Renal cortical epithelial cell (primary cell): Measurements from ENCODE around the gene DLG5. TPM values are rescaled to one million over a fixed set of nuclear protein-coding genes. Genes with fewer than 3 reads are reported as not detected.
A peak's percentile ranks its signal among the peaks of the same experiment; 100 is the strongest.

Experiments used
- DNase-seq: peaks from one replicate; pipeline ENCODE4 v3.0.0-alpha.2; 2011; ENCODE audit warnings: low read depth
- total RNA-seq: library from RNA; depleted of rRNA; stranded (reverse); fragments of >200 nt; gene quantifications from 2 replicates; pipeline ENCODE4 v1.2.3, GENCODE V29; 2014

The DLG5 gene
- total RNA-seq, 1 donor from 2014 or later, result 39.0 TPM

DNA sequence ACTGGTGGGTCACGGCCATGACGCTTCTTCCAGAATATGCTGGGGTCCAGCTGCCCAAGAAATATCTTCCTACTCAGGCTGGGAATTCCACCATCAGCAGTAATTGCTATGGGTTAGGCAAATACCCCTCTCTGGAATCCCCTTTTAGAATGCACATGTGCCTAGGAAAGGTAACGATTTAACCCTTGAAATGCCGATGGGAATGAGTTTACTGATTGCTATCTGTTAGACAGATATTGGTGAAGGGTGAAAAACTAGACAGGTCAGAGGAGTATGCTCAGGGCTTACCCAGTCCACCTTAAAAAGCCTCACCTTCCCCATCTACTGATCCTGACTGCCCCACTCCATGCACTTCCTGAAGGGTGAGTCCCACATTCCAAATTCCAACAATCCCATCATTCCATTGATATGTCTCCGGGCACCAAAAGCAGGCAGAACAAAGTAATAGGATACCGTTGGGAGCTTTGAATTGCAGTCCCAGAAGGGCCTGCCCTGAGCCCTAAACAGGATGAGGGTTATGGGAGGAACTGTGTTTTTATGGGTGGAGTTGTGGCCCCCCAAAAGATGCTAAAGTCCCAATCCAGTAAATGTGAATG lies 59.3 kb downstream of the DLG5 start:
- no peak for DNase-seq

DNA sequence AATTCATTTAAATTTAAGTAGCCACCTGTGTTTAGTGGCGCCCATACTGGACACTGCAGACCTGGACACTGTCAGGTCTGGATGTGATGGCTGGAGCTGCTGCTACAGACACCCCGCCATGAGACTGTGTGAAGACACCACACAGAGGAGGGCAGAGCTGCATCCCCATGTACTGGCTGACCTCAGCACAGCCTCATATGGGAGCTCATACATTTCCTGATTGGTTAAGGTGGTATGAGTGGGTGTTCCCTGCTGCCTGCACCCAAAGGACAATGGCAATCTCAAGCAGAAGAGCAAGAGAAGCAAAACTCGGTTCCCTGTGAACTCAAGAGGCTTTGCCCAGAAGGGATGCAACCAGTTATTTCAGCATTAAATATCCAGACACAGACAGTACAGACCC lies 60.0 kb downstream of the DLG5 start:
- DNase-seq, result no peak

DNA sequence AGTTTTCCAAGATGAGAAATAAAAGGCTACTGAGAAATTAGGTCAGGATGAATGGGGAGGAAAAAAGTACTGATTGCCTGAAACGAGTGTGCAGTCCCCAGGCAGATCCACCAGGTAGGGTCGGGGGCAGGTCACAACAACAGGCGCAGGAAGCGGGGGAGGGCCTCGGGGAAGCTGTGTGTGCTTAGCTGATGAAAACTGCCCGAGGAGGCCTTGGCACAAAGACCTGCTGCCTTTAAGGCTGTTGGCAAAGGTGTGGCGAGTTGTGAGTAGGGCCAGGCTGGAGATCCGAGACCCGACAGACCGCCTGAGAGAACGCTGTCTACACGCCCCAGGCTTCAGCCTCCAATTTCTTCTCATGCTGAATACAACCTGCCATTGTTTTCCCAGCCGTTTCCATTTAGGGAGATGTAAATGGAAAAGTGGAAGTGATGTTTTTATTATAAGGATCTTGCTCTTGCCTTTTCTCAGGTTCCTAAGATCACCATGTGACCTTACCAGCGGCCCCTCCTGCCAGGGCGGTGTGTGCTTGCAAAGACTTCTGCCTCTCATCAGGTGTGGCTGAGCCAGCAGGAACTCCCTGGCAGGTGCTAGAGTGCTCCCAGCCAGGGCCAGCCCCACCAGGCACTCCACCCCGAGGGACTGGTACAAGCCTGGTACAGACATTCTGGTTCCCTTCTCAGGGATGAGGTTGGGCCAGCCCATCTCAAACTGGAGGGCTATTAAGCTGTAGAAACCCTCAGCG lies 60.8 kb downstream of the DLG5 start:
- DNase-seq, result no peak

GRCh38 chr10:77864151-77864851 lies 62.3 kb downstream of the DLG5 start:
- peak; percentile 49 for DNase-seq

DNA sequence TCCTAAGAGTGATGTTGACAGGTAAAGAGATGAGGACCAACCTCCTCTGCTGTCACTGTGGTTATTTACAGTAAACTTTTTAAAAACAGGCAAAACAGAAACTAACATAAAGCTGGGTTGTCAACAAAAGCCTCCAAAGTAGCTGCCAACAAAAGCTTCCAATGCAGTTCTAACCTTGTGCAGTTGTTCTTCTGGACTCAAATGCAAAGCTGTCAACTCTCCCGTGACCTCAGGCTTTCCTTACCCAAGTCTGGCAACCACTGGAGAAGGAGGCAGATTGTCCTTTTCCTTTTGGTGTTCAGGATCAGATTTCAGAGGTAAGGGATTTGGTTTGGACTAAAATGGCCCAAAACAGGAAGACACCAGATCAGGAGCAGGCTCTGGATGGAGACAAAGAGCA lies 63.1 kb downstream of the DLG5 start:
- no peak for DNase-seq

GRCh38 chr10:77862595-77862994 lies 64.0 kb downstream of the DLG5 start:
- no peak for DNase-seq

DNA sequence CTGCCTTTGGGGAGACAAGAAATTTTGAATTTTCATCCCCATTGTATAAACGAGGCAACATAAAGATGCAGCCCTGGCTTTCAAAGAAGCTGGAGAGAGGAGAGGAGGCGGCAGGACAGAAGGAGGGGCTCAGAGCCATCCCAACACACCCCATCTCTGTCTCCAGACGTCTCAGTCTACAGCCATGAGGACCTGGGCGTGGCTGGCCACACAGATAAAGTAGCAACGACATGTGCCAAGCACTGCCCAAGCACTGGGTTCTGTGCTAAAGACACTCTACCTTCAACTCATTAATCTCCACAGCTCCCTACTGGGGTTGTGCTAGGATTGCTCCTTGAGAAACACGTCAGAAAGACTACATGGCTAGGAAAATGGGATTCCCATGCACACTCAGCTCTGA lies 65.2 kb downstream of the DLG5 start:
- no peak for DNase-seq

DNA sequence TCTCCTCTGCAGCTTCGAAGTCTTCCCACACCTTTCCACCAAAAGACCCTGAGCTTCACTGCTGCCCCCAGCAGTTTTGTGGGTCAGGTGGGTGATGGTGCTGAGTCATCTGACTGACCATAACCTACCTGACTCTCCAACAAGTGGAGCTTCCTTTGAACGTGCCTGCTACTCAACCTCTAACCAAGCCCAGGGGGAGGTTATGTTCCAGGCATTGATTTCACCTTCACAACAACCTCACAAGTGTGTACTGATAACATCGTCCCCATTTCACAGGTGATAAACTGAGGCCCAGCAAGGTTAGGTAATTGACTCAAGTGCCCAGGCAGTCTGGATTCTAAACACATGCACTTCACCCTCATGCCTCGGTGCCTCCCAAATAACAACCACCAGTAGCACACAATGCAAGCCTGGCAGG lies 66.7 kb downstream of the DLG5 start:
- DNase-seq, result no peak

- DNase-seq, result no peak
Observed at GRCh38 chr10:77859200-77859864, 67.2 kb downstream of the DLG5 start.

DNA sequence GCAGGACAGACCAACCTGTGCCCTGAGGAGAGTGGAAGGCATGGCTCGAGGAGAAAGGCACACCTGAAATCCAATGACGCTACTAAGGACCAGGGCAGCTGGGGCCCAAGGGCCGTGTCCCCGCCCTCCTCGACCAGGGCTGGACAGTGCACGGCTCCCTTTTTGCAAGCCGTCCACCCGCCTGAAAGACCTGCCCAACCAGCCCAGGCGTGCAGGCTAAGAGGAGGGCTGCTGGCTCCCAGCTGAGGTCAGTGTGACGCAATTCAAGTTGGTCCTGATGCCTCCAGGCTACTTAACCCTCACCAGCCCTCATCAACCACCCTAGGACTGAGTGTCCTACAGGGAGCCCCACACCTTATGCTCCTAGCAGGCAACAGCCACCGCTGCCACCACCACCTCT lies 69.3 kb downstream of the DLG5 start:
- DNase-seq, result peak; percentile 22

DNA sequence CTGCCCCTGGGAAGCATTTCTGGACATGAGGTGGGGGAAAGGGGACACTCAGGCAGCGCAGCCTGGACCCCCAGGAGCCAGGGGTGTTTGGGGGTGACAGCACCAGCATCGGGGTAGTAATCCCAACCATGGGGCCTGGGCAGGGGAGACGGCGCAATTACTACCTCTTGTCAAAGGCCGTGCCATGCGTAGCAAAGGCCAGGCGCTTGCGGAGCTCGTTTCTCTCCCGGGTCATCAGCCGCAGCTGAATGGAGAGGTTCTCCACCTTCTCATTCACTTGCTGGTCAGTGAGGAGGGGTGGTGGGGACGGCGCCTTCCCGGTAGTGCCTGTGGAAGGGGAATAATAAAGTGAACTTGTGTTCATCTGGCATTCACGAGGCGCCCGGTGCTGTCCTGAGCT lies 70.0 kb downstream of the DLG5 start:
- no peak for DNase-seq

DNA sequence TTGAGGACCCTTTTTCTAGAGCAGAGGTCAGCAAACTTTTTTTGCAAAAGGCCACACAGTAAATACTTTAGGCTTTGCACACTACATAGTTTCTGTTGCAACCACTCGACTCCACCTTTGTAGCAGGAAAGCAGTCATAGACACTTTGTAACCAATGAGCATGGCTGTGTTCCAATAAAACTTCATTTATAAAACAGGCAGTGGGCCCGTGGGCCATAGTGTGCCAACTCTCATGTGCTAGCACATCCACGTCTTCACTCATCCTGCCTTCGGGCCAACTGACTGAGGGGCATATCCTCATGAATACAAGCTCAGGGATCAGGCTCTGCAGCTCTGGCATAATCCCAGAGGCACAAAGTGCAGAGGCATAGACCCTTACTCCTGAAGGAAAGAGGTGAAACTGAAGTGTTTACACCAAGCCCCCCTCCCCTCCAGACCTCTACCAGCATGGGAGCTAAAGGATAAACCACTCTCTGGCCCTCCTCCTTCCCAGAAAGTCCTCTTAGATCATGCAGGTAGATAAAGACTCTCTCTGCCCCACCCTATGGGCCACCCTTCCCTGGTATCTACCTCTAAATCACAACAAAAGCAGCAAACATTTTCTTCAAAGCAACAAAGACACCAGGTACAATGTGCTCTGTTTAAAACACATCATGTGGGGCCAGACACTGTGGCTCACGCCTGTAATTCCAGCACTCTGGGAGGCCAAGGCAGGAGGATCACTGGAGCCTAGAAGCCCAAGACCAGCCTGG lies 71.0 kb downstream of the DLG5 start:
- DNase-seq, result no peak

- DNase-seq, result no peak
Observed at GRCh38 chr10:77854115-77854514, 72.4 kb downstream of the DLG5 start.

DNA sequence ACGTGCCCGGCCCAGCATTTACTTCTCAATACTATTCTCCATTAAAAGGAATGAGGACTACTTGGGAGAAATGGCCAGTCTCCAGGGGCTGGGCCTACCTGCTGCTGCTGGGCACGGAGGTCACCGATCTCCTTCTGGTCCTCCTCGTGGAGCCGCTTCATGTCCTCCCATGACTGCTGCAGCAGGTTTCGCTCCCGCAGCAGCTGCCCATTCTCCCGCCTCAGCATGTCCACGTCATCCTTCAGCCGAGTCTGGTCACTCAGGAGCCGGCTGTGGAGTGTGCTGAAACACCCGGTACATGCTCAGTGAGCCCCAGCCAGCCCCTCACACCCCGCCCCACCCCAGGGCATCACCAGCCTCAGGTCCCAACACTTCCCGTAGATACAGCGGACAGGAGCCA lies 73.3 kb downstream of the DLG5 start:
- no peak for DNase-seq

DNA sequence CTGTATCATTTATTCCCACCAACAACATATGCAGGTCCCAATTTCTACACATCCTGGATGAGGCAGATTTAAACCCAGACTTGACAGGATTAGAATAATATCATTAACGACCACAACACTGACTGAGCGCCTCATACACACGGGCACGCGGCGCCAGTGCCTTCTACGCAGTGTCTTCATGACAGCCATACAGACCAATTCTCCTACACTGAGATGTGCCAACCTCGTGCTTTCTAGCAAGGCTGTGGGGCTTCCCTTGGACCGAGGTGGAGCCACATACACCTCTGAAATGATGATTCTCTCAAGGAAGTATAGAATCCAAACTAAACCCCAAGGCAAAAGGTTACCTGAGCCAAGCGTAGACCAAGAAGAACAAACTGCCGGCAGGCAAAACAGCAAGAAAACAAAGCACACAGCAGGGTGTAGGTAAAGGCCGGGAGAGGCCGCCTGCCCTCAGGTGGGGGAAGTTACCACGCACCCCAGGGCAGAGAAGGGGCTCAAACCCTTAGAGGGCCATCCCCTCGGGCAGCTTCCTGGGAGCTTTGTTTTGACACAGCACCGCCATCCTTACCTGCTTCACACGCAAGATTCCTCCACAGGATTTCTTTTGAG lies 75.8 kb downstream of the DLG5 start:
- DNase-seq, result no peak

DNA sequence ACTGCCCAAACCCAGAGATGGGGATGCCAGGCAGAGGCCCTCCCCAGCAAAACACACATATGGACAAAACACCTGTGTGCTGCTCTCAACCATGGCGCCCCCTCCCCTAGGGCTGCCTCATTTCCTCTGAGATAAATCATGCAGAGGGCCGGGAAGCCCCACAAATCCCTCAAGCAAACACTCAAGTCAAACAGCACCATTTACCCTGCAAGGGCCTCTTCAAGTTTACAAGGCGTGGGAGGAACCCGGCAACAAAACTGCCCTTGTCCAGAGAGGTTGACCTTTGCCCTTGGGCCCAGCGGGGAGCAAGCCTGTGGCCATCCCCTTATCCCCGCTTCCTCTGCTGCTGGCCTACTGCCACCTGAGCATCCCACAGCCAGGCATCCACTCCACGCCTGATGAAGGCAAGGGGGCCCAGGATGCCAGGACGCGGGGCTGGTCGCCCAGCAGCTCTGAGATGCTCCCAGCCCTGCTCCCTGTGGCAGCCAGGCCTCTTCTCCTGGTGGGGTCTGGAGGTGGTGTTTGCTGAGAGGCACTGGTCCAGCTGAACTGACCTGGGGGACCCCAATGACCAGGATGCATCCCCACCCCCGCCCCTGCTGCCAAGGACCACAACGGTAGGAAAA lies 77.4 kb downstream of the DLG5 start:
- no peak for DNase-seq

DNA sequence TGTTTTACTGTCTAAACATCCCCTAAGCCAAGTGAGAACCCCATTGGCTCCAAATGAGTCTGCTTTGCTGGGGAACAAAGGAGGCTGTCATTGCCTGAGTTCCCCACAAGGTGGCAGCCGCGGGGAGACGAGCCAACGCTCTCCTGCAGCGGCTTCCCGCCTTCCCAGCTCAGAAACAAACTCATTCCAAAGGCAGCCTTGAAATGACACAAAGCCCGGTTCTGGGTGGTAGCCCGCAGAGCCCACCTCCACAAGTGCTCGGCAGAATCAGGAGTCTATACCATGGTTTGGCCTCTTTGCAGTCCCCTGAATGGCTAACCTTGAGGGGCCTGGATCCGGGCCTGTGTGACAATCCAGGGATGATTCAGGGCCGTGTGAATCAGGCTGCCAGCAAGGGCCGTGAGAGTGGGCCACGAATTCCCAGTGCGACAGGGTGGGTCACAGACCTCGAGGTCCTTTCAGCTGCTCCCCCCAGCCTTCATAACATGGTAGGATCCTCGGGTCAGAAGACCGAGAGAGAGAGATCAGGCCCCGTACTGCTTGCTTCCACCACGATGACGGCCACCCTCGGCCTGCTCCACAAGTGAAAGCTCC lies 79.7 kb downstream of the DLG5 start:
- DNase-seq, result peak; percentile 42

- no peak for DNase-seq
Observed at GRCh38 chr10:77845451-77845850, 81.1 kb downstream of the DLG5 start.

- DNase-seq, result peak; percentile 93
Observed at GRCh38 chr10:77844713-77845445, 81.7 kb downstream of the DLG5 start.

- no peak for DNase-seq
Observed at GRCh38 chr10:77844177-77844576, 82.4 kb downstream of the DLG5 start.
